Stimulated activated naive CD8-positive, alpha-beta T cell treated with anti-CD3 and anti-CD28 coated beads, Interleukin-15, amount 100 ng/mL, for 72 hours (primary cell): ENCODE results near the gene LRP3.
"Not testable (repeated sequence)": the region's sequence is repeated elsewhere in the genome, so short reads cannot be mapped to it uniquely, and the experiment has no call there.

Experiments
- ATAC-seq: fragments of 150-1000 bp; cut with Tn5 transposase; 2 replicates; pipeline ENCODE4 v1.10.0; 2021; ENCODE audit warnings: mild to moderate bottlenecking, moderate library complexity
- DNase-seq, 2 donors: peaks; one replicate each; pipeline ENCODE4 v3.0.0; 2021 to 2022
- H3K27ac Mint-ChIP-seq, 2 donors: one replicate each; pipeline ENCODE4 v1.8.0; 2022; ENCODE audit warnings: mild to moderate bottlenecking in 2 of 2, mixed read lengths in 2 of 2, moderate library complexity in 2 of 2
- H3K27me3 Mint-ChIP-seq: one replicate; pipeline ENCODE4 v1.8.0; 2022; ENCODE audit warnings: mixed read lengths
- H3K4me1 Mint-ChIP-seq: one replicate; pipeline ENCODE4 v1.8.0; 2022; ENCODE audit warnings: mild to moderate bottlenecking, mixed read lengths
- H3K4me3 Mint-ChIP-seq, 2 donors: one replicate each; pipeline ENCODE4 v1.8.0; 2022; ENCODE audit warnings: mild to moderate bottlenecking in 2 of 2, mixed read lengths in 2 of 2, moderate library complexity in 1 of 2
- H3K9me3 Mint-ChIP-seq, 2 donors: one replicate each; pipeline ENCODE4 v1.8.0; 2022; ENCODE audit warnings: mixed read lengths in 2 of 2

The LRP3 gene

DNA sequence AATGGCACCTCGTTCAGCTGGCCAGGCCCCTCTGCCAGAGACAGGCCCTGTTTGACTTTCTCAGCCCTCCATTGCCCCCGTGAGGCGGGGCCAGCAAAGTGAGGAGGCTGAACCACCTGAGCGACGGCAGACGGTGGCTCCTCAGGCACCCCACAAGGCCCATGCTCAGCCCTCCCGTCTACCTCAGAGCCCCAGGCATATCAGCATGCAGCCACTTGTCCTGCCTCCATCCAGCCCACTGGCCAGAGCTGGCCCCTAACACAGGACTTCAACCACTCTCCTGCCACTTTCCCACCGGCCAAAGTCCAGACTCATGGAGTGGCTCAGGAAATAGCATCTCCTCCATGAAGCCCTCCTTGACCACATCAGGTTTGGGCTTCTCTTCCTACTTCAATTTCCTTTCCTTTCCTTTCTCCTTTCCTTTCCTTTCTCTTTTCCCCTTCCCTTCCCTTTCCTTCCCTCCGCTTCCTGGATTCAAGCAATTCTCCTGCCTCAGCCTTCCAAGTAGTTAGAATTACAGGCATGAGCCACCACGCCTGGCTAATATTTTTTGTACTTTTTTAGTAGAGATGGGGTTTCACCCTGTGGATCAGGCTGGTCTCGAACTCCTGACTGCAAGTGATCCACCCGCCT lies 22.2 kb downstream of the LRP3 start:
- no peaks in the 10 kb centered on the region for H3K9me3 Mint-ChIP-seq
- peaks cover 4% of the 10 kb centered on the region for H3K27me3 Mint-ChIP-seq
- H3K27ac Mint-ChIP-seq: peak overlapping the region; percentile 13 to 14
- no peak for ATAC-seq
- H3K4me1 Mint-ChIP-seq: no peaks in the 10 kb centered on the region
- no peak for DNase-seq
- H3K4me3 Mint-ChIP-seq: no peak overlapping the region

DNA sequence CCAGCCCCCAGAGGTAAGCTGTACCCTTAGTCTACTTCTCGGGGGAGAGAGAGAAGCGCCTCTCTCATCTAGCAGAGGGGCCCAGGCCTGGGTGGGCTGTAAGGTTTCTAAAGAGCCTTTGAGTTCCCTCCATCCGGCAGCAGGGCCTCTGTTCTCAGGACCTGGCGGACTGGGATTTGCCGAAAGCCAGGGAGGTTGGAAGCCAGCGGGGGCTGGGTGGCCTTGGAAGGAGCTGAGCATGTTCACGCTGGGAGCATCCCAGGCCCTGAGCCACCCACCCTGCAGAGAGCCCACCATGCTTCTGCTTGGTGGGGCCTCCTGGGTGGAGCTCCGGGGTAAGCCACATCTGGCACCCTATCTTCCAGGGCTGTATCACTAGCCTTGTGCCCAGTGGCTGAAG lies 23.8 kb downstream of the LRP3 start:
- Mint-ChIP-seq H3K9me3 (no peaks in the 10 kb centered on the region), H3K27ac (peak overlapping the region in 1 of 2 donors; percentile 42), H3K4me1 (no peaks in the 10 kb centered on the region), H3K27me3 (peaks cover 18% of the 10 kb centered on the region), H3K4me3 (no peak overlapping the region)
- DNase-seq (no peak), ATAC-seq (no peak)

GRCh38 chr19:33219261-33219815 lies 25.2 kb downstream of the LRP3 start:
- ATAC-seq: no peak
- no peaks in the 10 kb centered on the region for H3K9me3 Mint-ChIP-seq
- no peak overlapping the region for H3K27ac Mint-ChIP-seq
- no peak for DNase-seq
- H3K27me3 Mint-ChIP-seq: peaks cover 33% of the 10 kb centered on the region
- no peak overlapping the region for H3K4me3 Mint-ChIP-seq
- no peaks in the 10 kb centered on the region for H3K4me1 Mint-ChIP-seq

DNA sequence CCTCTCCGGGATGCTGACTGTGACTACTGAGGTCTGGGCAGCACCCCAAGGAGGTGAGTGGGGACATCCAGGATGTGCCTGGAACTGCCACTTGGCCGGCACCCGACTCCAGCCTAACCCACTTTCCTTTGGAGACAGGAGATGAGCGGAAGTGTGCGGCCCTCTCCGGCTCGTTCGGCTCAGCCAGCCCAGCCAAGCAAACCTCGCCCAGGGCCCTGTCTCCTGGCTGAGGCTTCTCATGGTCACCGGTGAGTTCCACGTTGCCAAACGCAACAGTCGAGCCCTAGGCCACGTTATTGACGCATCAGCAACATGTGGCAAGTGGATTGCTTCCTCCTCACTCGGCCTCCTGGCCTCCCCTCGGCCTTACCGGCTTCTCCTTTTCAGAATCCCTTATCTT lies 26.0 kb downstream of the LRP3 start:
- Mint-ChIP-seq H3K27ac (no peak overlapping the region), H3K9me3 (no peaks in the 10 kb centered on the region), H3K4me1 (no peaks in the 10 kb centered on the region), H3K27me3 (peaks cover 40% of the 10 kb centered on the region), H3K4me3 (no peak overlapping the region)
- no peak for ATAC-seq
- no peak for DNase-seq

DNA sequence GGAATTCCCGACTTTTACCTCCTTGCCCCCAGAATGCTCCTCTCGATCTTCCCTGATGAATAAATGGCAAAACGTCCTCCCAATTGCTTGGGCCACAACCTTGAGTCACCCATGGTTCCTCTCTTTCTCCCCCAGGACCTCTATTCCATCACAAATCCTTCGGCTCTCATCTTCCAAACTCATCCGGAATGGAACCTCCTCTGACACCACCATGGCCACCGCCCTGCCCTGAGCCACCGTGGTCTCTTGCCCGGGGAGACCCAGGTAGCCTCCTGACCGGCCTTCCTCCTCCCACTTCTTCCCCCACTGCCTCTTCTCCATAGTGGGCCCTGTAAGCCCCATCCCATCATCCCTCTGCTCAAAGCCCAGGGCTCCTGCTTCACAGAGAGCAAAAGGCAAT lies 26.6 kb downstream of the LRP3 start:
- no peaks in the 10 kb centered on the region for H3K9me3 Mint-ChIP-seq
- peaks cover under 1% of the 10 kb centered on the region for H3K4me1 Mint-ChIP-seq
- H3K27ac Mint-ChIP-seq: no peak overlapping the region
- H3K27me3 Mint-ChIP-seq: peaks cover 45% of the 10 kb centered on the region
- ATAC-seq (no peak), DNase-seq (no peak)
- no peak overlapping the region for H3K4me3 Mint-ChIP-seq

GRCh38 chr19:33221638-33222037 lies 27.5 kb downstream of the LRP3 start:
- ATAC-seq (no peak), DNase-seq (no peak)
- H3K27ac Mint-ChIP-seq: no peak overlapping the region
- H3K9me3 Mint-ChIP-seq: no peaks in the 10 kb centered on the region
- H3K4me1 Mint-ChIP-seq: peaks cover 9% of the 10 kb centered on the region
- H3K4me3 Mint-ChIP-seq: no peak overlapping the region
- H3K27me3 Mint-ChIP-seq: peaks cover 54% of the 10 kb centered on the region

DNA sequence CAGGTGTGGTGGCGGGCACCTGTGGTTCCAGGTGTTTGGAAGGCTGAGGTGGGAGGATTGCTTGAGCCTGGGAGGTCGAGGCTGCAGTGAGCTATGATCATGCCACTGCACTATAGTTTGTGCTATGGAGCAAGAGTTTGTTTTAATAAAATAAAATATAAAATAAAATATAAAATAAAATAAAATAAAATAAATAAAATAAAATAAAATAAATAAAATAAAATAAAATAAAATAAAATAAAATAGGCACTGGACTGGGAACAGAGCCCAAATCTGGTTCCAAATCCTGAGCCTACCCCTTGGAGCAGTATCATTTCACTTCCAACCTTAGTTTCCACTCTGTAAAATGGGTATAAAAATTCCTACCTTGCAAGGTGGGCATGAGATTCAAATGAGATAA lies 28.1 kb downstream of the LRP3 start:
- not testable (repeated sequence) for H3K27ac Mint-ChIP-seq, H3K4me3 Mint-ChIP-seq, H3K4me1 Mint-ChIP-seq, H3K9me3 Mint-ChIP-seq, ATAC-seq, DNase-seq
- peaks cover 60% of the 10 kb centered on the region for H3K27me3 Mint-ChIP-seq

GRCh38 chr19:33224694-33225457 lies 30.7 kb downstream of the LRP3 start:
- DNase-seq (no peak), ATAC-seq (no peak)
- peaks cover 10% of the 10 kb centered on the region for H3K4me1 Mint-ChIP-seq
- H3K27ac Mint-ChIP-seq: no peak overlapping the region
- peaks cover 76% of the 10 kb centered on the region for H3K27me3 Mint-ChIP-seq
- H3K9me3 Mint-ChIP-seq: peaks cover 18% of the 10 kb centered on the region in 2 donors
- H3K4me3 Mint-ChIP-seq: peak overlapping the region; percentile 7 to 29

- ATAC-seq (peak; percentile 29), DNase-seq (no peak)
- Mint-ChIP-seq H3K4me3 (peak within 1 kb of the TSS; percentile 71 to 81), H3K27ac (no peak within 1 kb of the TSS), H3K27me3 (peaks cover 78% of the 10 kb centered on the region), H3K4me1 (peaks cover 10% of the 10 kb centered on the region), H3K9me3 (peaks cover 18% of the 10 kb centered on the region in 2 donors)
Observed at GRCh38 chr19:33225458-33225926, 31.4 kb downstream of the LRP3 start, which contains the start of gene SLC7A10. TSS of gene SLC7A10 (minus strand) at chr19:33225850. CDS start at chr19:33225703, 147 bp downstream.

DNA sequence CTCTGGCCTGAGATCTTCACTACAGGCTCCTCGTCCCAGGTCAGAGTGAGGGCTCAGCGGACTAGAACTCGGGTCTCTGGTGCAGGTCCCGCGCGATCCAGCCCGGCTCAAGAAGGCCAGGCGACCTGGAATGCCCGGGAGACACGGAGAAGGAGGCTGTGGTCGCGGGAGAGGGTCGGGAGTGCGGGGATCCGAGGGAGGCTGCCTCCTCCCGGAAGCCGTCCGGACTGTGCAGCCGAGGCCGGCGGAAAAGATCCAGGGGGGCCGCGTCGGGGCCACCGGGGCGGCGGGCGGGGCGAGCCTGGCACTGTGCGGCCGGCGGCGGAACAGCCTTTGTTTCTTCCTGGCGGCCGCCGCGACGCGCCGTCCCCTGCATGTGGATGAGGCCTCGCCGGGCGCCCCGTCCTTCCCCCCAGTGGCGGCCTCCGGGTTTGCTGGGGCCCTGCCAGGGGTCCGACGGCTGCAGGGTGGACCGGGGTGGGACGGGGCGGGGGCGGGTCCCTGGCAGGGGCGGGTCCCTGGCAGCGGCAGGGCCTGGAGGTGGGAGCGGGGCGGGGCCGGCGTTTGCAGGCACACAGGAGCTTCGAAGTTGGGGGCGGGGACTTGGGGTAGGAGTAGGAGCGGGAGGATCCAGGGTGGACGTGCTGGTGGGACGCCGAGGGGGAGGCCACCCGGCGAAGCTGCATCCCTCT lies 32.6 kb downstream of the LRP3 start:
- peak overlapping the region; percentile 71 to 81 for H3K4me3 Mint-ChIP-seq
- H3K27ac Mint-ChIP-seq: no peak overlapping the region
- peaks cover 76% of the 10 kb centered on the region for H3K27me3 Mint-ChIP-seq
- DNase-seq (no peak), ATAC-seq (peak; percentile 73)
- H3K4me1 Mint-ChIP-seq: peaks cover 10% of the 10 kb centered on the region
- peaks cover 18% of the 10 kb centered on the region in 2 donors for H3K9me3 Mint-ChIP-seq

- Mint-ChIP-seq H3K4me3 (peak overlapping the region; percentile 57 to 60), H3K27ac (no peak overlapping the region), H3K4me1 (peaks cover 10% of the 10 kb centered on the region), H3K9me3 (peaks cover 18% of the 10 kb centered on the region in 2 donors), H3K27me3 (peaks cover 72% of the 10 kb centered on the region)
- no peak for ATAC-seq
- DNase-seq: no peak
Observed at GRCh38 chr19:33227242-33227650, 33.1 kb downstream of the LRP3 start.

DNA sequence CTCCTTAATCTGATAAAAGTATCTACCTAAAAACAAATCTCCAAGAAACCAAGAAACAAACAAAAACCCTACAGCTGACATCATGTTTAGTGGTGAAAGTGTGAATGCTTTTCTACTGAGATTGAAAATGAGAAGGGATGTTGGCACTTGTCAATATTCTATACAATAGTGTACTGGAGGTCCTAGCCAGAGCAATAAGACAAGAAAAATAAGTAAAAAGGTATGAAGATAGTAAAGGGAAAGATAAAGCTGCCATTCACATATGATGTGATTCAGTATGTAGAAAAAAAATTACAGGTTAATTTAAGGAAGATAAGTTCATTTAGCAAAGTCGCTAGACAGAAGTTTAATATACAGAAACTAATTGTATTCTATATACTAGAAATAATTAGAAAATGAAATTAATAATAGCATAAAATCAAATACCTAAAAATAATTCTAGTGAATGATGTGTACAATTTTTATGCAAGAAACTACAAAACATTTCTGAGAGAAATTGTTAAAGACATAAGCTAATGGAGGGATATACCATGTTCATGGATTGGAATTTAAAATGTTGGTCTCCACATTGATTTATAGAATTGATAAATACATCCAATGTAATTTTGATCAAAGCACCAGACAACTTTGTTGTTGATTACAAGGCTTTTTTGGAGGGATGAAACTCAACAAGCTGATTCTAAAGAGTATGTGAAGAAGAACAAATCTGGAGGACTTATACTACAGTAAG lies 33.9 kb downstream of the LRP3 start:
- no peak for ATAC-seq
- peaks cover 10% of the 10 kb centered on the region for H3K4me1 Mint-ChIP-seq

GRCh38 chr19:33229962-33230361 lies 35.8 kb downstream of the LRP3 start:
- ATAC-seq (no peak), DNase-seq (no peak)
- no peak overlapping the region for H3K4me3 Mint-ChIP-seq
- H3K27me3 Mint-ChIP-seq: peaks cover 46% of the 10 kb centered on the region
- H3K27ac Mint-ChIP-seq: no peak overlapping the region
- H3K9me3 Mint-ChIP-seq: peaks cover 18% of the 10 kb centered on the region in 2 donors
- peaks cover 10% of the 10 kb centered on the region for H3K4me1 Mint-ChIP-seq

More for the DNA sequence above, 33.9 kb downstream of the LRP3 start:
- Mint-ChIP-seq H3K27me3 (peaks cover 65% of the 10 kb centered on the region), H3K9me3 (peaks cover 18% of the 10 kb centered on the region in 2 donors), H3K27ac (no peak overlapping the region), H3K4me3 (no peak overlapping the region)
- no peak for DNase-seq

DNA sequence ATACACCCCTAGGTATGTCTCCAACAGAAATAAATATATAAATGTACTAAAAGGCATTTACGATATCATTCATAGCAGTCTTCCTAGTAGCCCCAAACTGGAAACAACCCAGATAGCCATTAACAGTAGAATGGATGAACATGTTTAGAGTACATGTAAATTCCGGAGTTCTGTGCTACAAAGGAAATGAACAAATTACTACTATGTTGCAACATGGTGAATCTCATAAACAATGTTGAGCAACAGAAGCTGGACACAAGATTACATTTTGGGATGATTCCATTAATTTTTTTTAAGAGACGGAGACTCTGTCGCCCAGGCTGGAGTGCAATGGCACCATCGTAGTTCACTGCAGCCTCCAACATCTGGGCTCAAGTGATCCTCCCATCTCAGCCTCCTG lies 37.4 kb downstream of the LRP3 start:
- Mint-ChIP-seq H3K9me3 (peaks cover 18% of the 10 kb centered on the region in 2 donors), H3K27ac (no peak overlapping the region), H3K4me3 (no peak overlapping the region), H3K27me3 (peaks cover 32% of the 10 kb centered on the region), H3K4me1 (peaks cover 7% of the 10 kb centered on the region)
- no peak for ATAC-seq
- DNase-seq: no peak

DNA sequence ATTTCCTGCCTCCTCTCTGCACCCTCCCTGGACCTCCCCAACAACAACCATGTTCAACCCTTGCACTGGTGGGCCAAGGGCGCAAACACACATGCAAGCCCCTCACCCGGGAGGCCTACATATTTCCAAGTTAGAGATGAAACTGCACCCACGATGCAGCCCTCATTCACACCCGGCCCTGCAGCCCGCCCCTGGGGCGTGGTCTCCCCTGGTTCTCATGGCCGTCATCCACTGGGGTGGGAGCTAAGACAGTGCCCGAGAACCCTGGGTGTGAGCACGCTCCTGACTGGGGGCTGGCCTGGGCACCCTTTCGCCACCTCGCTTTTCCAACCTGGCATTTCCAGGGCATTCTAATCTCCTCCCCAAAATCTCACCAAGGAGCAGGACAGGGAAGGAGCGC lies 38.5 kb downstream of the LRP3 start:
- peaks cover 21% of the 10 kb centered on the region for H3K27me3 Mint-ChIP-seq
- H3K4me3 Mint-ChIP-seq: no peak overlapping the region
- H3K27ac Mint-ChIP-seq: no peak overlapping the region
- peaks cover 12 to 13% of the 10 kb centered on the region in 2 donors for H3K9me3 Mint-ChIP-seq
- no peak for ATAC-seq
- H3K4me1 Mint-ChIP-seq: peaks cover 5% of the 10 kb centered on the region
- no peak for DNase-seq
